Dermis blood vessel endothelial cell (primary cell): ENCODE data around the gene CC2D2B. TPM values are rescaled to one million over a fixed set of nuclear protein-coding genes. Genes with fewer than 3 reads are reported as not detected.
"Not testable (repeated sequence)": the region's sequence is repeated elsewhere in the genome, so short reads cannot be mapped to it uniquely, and the experiment has no call there.

ENCODE experiments used
- DNase-seq: peaks from one replicate; pipeline ENCODE4 v3.0.0; 2010
- total RNA-seq: library from RNA; depleted of rRNA; stranded (reverse); fragments of >200 nt; gene quantifications from 2 replicates; pipeline ENCODE4 v1.2.3, GENCODE V29; 2014

The CC2D2B gene
- total RNA-seq, result 0.88 and 1.2 TPM in 2 replicates

- DNase-seq, result peak; percentile 86
Observed at GRCh38 chr10:95907456-95908253, at the start of gene CC2D2B. Gene CC2D2B (plus strand): TSS chr10:95907975. CDS start chr10:95911324, 3,349 bp downstream.

- DNase-seq, result no peak
Observed at GRCh38 chr10:95860166-95860940, 47.4 kb upstream of the CC2D2B start.

- no peak for DNase-seq
Observed at GRCh38 chr10:95861386-95861785, 46.4 kb upstream of the CC2D2B start.

GRCh38 chr10:95864906-95865813, 42.6 kb upstream of the CC2D2B start:
- DNase-seq, result peak; percentile 83

GRCh38 chr10:95865814-95866466, 41.8 kb upstream of the CC2D2B start:
- no peak for DNase-seq

GRCh38 chr10:95866467-95866842, 41.3 kb upstream of the CC2D2B start:
- DNase-seq, result no peak

GRCh38 chr10:95867866-95868265, 39.9 kb upstream of the CC2D2B start:
- no peak for DNase-seq

- DNase-seq, result no peak
Observed at GRCh38 chr10:95872158-95872711, 35.5 kb upstream of the CC2D2B start.

- no peak for DNase-seq
Observed at GRCh38 chr10:95873139-95873538, 34.6 kb upstream of the CC2D2B start.

GRCh38 chr10:95873651-95874050, 34.1 kb upstream of the CC2D2B start:
- no peak for DNase-seq

GRCh38 chr10:95874783-95875182, 33.0 kb upstream of the CC2D2B start:
- DNase-seq, result not testable (repeated sequence)

GRCh38 chr10:95876756-95877155, 31.0 kb upstream of the CC2D2B start:
- DNase-seq, result no peak

- DNase-seq, result no peak
Observed at GRCh38 chr10:95877881-95878280, 29.9 kb upstream of the CC2D2B start.

GRCh38 chr10:95880704-95881103, 27.1 kb upstream of the CC2D2B start:
- no peak for DNase-seq

GRCh38 chr10:95881316-95881715, 26.5 kb upstream of the CC2D2B start:
- no peak for DNase-seq

- DNase-seq, result no peak
Observed at GRCh38 chr10:95889830-95890229, 17.9 kb upstream of the CC2D2B start.

- DNase-seq, result no peak
Observed at GRCh38 chr10:95896071-95896850, 11.5 kb upstream of the CC2D2B start.

GRCh38 chr10:95905897-95906580, 1.7 kb upstream of the CC2D2B start:
- not testable (repeated sequence) for DNase-seq

GRCh38 chr10:95906677-95907455, 909 bp upstream of the CC2D2B start:
- DNase-seq, result peak; percentile 75

- no peak for DNase-seq
Observed at GRCh38 chr10:95908450-95908849, 675 bp downstream of the CC2D2B start.
